NOMO-1 (cell line): Measurements from ENCODE around the gene DLGAP1.
A peak's percentile ranks its signal among the peaks of the same experiment; 100 is the strongest.
"Not testable (repeated sequence)": the region's sequence is repeated elsewhere in the genome, so short reads cannot be mapped to it uniquely, and the experiment has no call there.

Experiments
- DNase-seq, 2 experiments: peaks; one replicate each; lab custom pipeline; 2025; ENCODE audit not compliant: unreplicated experiment in 2 of 2; lab: John Stamatoyannopoulos, UW

Gene DLGAP1

DNA sequence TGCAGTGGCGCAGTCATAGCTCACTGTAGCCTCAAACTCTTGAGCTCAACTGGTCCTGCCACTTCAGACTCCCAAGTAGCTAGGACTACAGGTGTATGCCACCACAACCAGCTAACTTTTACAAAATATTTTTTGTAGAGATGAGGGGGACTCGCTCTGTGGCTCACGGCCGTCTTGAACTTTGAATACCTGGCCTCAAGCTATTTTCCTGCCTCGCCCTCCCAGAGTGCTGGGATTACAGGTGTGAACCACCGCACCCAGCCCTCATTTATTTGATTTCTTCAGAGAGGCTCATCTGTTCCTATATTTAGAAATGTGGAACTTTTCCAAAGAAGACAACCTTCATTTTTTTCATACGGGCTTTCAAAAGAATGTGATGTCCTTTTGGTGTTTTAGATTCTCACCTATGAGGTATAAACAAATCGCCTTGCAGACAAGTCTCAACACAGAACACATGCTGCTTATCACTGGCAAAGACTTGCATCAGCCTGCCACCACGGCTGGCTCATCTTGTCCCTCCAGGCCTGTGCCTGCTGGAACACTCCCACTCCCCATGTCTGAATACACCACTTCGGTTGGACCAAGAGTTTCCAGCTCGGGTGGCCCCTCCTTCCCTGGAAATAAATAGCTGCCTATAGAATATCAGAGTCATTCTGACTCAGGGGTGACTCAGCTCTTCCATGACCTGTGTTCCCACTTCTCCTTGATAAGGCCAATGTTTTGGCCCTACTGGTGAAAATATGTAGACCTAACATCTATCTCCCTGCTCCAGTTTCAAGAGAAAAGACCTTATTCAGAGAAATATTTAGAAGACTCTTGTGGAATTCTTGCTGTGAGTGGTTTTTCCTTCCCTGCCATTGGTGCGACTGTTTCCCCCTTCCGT lies 802.5 kb downstream of the DLGAP1 start:
- DNase-seq, result peak; percentile 25 to 54

DNA sequence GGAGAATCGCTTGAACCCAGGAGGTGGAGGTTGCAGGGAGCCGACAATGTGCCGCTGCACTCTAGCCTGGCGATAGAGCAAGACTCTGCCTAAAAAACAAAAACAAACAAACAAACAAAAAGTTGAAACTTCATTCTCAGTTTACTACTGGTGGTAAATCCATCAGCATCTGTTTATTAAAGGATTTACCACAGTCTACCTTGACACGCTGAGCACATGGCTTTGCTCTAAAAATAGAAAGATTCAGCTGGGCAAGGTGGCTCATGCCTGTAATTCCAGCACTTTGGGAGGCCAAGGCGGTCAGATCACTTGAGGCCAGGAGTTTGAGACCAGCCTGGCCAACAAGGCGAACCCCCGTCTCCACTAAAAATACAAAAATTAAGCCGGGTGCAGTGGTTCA lies 803.8 kb downstream of the DLGAP1 start:
- DNase-seq, result no peak

DNA sequence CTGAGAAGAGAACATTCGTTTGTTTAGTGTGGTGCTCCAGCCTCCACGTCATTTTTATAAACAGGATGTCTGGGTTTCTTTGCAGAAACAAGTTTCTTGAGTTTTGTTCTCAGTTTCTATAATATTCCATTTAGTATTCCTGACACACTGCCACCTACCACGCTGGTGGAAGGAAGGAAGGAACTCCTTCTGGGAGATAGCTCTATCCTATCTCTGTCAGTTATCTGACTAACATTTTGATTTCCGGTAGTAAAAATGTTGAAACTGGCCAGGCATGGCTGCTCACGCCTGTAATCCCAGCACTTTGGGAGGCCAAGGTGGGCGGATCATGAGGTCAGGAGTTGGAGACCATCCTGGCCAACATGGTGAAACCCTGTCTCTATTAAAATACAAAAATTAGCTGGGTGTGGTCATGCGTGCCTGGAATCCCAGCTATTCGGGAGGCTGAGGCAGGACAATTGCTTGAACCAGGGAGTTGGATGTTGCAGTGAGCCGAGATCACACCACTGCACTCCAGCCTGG lies 804.5 kb downstream of the DLGAP1 start:
- not testable (repeated sequence) for DNase-seq

DNA sequence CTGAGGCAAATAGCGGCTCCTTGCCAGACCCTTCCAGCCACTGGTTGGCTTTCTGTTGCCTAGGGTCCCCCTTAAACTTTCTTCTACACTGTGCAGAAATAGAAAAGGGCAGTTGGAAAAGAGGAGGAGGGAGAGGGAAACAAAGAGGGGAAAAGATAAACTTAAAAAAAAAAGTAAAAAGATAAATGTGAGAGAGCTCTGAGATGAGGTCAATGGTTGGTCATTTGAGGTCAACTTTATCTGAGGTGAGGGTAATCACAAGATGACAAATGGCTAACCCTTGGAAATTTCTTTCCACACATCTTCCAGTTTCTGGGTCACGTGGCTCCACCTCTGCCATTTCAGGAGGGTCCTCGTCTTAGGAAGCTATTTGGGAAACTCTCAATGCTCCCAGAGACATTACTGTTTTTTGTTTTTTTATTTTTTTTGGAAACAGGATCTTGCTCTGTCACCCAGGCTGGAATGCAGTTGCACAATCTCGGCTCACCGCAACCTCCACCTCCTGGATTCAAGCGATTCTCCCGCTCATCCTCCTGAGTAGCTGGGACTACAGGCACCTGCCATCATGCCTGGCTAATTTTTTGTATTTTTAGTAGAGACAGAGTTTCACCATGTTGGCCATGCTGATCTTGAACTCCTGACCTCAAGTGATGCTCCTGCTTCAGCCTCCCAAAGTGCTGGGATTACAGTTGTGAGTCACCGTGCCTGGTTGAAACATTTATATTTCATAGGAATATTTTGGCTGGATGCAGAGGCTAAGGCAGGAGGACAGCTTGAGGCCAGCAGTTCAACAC lies 805.3 kb downstream of the DLGAP1 start:
- DNase-seq, result no peak

DNA sequence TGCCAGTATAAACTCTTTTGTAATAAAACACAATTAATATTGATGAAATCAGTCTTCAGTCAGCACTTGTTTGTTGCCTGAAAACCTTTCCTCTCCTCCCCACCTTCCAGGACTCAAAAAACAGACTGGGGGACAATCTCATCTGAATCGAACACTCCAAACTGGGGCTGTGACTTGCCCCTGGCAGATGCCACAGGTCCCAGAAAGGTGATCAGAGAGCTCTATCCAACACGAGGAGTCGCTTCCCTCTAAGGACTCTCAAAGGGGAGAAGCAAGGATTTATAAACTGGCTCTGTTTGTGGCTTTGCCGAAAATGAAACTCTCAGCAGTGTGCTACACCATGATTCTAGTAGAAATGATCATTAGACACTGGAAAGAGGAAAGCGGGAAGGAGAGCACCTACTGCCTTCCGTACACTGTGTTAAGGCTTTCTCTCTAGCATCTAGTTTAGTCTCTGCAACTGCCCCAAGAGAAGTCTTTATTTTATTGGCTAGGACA lies 805.9 kb downstream of the DLGAP1 start:
- no peak for DNase-seq

DNA sequence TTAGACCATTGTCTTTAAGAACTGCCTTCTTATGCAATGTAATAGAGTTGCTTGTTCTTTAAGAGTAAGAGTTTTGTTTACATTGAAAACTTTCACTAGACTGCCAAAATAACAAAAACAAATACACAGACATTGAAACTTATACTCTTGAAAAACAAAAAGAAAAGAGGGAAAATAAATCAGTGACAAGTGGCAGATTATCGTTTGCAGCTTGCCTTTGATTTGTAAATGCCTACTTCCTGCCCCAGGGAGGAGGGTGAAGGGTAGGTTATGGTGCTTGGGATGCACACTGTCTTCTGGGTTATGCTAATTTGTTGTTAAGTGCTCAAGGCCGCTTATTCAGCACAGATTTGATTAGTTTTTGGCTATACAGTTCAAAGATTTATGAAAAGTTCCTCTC lies 806.5 kb downstream of the DLGAP1 start:
- no peak for DNase-seq

DNA sequence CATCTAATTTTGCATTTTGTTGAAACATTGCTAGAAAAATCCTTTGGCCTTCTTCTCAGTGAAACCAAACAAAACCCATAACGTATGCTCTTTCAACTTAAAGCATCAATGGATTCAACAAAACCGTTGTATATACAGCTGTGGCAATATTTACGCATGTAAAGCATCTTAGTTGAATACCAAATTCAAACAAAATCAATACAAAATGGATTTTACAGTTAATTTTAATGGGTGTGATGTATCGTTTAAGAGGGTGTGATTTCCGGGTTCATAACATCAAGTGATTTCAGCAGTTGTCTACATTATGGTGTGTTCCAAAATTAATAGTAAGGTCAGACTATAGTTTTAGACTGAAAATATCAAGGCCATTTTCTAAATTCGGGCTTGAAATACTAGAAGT lies 806.9 kb downstream of the DLGAP1 start:
- no peak for DNase-seq

DNA sequence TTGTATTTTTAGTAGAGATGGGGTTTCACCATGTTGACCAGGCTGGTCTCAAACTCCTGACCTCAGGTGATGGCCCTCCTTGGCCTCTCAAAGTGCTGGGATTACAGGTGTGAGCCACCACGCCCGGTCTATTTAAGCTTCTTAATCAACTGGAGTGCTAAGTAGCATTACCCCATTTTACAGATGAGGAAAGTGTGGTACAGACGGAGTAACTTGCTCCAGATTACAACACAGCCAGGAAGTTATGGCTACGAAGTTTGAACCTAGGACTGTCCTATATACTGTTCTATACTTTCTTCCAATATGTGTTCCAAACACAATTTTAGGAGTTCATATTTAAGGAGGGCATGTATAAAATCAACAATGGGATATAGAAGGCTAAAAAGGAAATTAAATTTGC lies 807.5 kb downstream of the DLGAP1 start:
- no peak for DNase-seq

DNA sequence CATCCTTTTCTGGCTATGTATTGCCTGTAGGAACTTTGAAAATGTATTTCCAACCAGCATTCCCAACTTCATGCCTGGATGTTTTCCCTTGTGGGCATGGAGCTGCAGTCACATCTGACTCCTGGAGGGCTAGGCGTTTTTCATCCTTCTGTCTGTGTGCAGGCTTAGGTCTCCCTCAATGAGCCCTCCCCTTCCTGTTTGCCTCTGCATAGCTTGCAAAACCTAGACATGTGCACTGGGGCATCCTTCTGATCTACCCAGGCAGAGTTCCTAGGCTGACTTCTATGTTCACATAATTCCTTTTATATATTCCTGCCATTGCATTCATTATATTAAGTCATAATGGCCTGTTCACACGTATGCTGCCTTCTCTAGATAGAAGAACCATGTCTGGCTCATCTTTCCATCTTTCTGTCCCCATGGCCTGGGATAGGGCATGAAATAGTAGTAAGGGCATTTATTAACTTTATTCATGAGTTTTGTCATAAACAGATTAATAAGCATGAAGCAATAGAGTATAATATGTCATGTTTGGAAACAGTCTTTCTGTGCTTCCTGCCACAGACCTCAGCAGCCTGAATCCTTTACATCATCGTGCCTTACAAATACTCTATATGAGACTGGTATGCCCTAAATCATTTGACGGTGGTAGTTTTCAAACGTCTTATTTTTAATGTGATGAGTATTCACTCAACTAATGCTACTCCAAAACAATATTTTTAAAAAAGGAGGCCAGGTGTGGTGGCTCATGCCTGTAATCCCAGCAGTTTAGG lies 809.5 kb downstream of the DLGAP1 start:
- no peak for DNase-seq

DNA sequence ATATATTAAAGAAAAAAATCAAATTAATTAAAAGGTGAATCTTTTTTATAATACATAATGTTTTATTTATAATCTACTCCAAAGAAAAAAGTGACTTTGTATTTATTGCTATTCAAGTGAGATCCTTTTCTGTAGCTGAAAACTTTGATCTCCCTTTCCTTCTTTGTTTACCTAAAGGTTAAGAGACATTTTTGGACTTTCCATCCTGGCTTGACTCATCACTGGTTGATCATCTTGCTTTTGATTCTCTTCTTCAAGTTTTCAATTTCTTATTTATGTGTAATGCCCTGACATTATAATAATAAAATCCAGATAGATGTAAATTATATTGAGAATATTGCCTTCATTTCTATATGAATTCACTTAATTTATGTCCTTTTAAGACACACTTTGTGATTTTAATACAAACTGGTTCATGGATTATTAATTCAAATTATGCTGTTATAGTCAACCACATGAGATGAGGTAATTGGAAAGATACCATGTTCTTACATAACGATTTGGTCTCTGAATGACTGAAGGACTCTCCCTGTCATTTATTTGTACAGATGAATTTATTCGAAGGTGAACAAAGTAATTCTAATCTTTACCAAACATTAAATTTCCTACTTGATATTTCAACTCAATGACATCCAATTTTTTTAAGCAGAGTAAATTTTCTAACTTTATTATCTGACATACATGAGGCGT lies 820.7 kb downstream of the DLGAP1 start:
- no peak for DNase-seq

DNA sequence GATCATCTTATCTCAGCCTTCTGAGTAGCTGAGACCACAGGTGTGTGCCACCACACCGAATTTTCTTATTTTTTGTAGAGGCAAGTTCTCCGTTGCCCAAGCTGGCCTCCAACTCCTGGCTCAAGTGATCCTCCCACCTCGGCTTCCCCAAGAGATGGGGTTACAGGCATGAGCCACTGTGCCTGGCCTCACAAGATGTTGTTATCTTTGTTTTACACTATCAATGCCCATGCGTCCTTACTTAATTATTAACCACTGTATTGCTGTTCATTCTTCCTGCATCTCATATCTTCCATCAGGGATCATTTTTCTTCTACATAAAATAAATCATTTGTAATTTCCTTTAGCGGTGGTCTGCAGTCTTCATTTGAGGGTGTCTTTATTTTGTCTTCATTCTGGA lies 823.2 kb downstream of the DLGAP1 start:
- DNase-seq, result no peak

DNA sequence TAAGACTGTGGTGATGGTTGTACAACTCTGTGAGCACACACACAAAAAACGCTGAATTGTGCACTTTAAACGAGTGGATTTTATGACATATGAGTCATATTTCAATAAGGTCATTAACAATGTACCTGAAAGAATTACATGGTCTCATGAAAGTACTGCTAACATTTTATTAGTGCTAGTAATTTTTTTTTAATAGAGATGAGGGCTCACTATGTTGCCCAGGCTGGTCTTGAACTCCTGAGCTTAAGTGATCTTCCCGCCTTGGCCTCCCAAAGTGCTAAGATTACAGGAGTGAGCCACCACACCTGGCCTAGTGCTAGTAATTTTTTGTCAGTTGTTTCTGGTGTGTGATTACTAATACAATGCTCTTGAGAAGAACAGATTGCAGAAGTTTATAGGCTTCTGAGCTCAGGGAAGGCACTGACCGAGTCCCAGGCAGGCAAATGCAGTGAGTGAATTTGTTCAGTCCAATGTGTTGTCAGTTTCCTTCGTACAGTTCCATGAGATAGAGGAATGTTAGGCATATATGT lies 828.1 kb downstream of the DLGAP1 start:
- no peak for DNase-seq

DNA sequence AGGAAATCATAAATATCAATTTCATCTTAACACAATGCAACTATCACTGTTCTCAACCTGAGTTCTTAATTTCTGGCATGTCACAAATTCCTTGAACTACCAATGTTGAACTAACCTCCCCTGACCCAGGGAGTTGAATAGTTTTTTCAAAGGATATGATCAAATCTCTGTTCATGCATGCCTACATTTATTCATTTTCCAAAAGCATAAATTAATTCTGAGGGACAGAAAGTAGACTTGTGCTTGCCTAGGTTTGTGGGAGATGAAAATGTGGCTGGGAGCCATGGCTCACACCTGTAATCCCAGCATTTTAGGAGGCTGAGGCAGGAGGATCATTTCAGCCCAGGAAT lies 829.4 kb downstream of the DLGAP1 start:
- DNase-seq, result no peak

DNA sequence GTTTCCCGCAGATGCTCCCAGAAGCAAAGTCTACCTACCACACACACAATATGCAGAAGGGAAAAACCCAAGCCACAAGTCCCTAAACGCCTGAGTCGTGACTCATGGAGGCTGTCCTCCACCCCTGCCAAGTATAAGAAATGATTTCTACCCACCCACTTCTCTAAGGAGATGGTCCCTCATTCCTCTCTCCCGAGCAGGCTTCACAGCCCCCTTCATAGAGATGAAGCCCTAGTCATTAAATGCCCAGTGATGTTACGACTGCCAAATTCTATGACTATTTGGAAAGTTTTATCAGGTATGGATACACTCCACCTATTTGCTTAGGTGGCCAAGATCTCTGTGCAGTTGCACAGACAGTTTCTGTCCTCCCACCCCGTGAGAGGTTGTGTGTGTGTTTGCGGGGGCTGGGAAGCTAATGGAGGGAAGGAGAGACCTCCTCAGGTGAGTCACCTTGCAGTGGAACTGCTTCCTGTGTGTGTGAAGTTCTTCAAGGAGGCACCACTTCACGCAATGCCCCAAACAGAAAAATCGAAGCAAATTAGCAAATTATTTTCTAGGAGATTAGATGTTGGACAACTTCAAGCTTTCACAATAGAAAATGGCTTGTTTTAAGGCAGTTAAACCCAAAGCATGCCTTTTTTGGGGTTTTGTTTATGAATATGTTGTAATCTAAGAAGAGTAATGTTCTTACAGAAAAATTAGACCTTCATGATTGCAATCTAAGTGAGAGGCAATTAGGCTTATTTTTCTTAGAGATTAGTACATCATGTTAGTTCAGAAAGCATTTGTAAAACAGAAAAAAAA lies 830.0 kb downstream of the DLGAP1 start:
- DNase-seq, result peak; percentile 16 to 32

DNA sequence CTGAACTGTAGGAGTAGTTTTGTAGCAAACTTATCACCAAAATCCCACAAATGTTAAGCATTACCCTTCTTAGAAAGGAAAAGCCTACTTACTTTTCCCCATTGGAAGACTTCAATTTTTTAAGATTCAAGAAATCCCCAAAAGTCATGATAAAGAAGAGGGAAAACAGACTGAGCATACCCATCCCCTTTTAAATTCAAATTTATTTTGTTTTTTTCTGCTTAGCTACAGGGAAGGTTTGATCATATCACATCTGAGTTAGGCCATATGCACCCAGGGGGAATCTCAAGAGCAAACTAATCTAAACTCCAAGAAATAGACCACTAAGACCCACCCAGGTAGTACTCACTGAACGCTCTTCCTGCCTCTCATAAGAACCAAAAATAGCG lies 830.6 kb downstream of the DLGAP1 start:
- DNase-seq, result no peak

DNA sequence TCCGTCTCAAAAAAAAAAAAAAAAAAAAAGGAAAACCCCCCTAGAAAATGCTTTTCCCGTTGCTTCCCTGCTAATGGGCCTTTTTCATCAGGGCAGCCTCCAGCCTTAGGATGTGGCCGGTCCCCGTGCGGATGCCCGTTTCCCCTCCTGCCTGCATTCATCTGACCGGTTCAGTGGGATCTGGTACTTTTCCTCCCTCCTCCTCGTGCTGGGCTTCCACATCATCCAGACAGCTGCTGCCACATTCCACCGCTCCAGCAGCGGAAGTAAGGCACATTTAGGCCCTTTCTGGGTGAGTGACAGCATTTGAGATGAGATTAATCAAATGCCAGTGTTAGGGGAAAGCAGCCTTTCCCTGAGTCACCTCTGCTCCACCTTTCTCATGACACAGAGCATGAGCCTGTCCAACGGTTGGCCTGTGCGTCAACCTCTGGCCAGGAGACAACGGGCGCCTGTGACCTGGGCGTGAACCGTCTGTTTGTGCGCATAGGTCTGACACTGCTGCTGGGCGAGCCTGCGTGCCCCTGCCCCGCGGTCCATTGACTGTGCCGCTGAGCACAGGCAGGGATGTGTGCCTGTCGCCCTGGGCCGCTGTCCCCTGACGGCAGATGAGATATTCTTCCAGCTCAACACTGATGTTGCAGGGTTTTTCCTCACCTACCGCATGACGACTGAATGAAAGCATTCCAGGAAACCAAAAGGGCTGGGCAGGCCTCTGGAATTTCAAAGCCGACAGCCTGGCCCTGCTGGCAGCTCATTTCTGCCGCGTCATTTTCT lies 831.1 kb downstream of the DLGAP1 start:
- no peak for DNase-seq

DNA sequence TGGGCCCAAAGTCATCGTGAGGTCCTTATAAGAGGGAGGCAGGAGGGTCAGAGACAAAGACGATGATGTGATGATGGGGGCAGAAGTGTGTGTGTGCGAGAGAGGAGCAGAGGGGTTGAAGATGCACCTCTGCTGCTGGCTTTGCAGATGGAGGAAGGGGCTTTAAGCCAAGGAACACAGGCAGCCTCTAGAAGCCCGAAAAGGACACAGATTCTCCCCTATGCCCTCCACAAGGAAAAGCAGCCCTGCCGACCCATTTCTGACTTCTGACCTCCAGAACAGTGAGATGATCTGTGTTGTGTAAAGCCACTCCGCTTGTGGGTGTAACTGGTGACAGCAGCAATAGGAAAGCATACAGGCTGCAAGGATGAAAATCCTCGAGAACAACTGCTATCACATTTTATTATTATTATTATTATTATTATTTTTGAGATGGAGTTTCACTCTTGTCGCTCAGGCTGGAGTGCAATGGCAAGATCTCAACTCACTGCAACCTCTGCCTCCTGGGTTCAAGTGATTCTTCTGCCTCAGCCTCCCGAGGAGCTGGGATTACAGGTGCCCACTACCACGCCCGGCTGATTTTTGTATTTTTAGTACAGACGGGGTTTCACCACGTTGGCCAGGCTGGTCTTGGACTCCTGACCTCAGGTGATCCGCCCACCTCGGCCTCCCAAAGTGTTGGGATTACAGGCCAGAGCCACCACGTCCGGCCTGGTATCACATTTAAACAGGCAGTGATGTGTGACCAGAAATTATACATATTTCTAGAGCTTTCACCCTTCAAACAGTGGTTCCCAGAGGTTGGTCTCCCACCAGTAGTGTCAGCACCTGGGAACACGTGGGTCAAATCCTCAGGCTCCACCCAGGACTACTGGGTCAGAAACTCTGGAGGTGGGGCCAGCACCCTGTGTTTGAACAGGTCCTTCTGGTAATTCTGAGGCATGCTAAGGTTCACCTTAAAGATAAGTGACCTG lies 834.7 kb downstream of the DLGAP1 start:
- no peak for DNase-seq
